Breast epithelium (tissue), 3 donors: Measurements from ENCODE around the gene RTN4R.

Experiments used
- POLR2A ChIP-seq: fragments of 450-650 bp; IDR thresholded peaks from one replicate; pipeline ENCODE4 v1.6.1; 2016; ENCODE audit warnings: antibody characterized with exemption, mild to moderate bottlenecking, moderate library complexity
- TF ChIP-seq, protein P1 (sequence below), 3 donors: fragments of 450-650 bp; IDR thresholded peaks; one replicate each; pipeline ENCODE4 v1.5.1; 2016 to 2017; ENCODE audit warnings: antibody characterized with exemption in 3 of 3, mild to moderate bottlenecking in 3 of 3, moderate library complexity in 3 of 3

DNA sequence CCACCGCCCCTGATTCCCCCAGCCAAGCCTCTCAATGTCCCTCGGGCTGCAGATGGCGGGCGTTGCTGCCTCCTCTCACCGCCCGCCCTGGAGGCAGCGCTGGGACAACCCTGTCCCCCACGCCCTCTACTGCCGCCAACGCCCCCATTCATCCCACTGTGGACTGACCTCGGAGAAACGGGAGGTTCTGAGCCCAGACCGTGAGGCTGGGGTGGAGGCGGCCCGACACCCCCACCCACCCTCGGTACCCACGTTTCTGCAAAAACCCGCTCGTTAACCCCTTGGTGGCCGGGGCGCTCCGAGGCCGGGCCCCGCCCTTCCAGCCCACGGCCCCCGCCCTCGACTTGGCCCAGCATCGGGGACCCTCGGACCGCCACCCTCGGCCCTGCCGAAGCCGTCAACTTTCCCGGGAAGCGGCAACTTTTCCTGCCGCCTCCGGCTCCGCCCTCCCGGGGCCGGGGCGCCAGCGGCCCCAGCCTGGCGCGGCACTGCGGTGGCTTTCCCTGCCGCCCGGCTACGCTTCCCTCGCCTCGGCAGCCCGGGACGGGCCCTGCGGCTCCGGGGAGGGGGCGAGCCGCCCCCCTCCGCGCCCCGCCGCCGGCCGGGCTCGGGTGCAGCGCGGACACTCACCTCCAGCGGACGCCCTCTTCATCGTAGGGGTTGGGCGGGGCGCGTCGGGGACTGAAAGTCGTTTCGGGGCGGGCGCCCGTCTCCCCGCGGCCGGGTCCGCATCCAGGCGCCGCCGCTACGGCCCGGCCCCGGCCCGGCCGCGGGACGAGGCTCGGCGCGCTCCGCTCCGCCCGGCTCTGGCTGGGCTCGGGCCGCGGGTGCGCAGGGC lies 458 bp downstream of the RTN4R start:
- TF ChIP-seq, protein P1, sequence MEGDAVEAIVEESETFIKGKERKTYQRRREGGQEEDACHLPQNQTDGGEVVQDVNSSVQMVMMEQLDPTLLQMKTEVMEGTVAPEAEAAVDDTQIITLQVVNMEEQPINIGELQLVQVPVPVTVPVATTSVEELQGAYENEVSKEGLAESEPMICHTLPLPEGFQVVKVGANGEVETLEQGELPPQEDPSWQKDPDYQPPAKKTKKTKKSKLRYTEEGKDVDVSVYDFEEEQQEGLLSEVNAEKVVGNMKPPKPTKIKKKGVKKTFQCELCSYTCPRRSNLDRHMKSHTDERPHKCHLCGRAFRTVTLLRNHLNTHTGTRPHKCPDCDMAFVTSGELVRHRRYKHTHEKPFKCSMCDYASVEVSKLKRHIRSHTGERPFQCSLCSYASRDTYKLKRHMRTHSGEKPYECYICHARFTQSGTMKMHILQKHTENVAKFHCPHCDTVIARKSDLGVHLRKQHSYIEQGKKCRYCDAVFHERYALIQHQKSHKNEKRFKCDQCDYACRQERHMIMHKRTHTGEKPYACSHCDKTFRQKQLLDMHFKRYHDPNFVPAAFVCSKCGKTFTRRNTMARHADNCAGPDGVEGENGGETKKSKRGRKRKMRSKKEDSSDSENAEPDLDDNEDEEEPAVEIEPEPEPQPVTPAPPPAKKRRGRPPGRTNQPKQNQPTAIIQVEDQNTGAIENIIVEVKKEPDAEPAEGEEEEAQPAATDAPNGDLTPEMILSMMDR (IDR thresholded peaks at IDR 0.05), result no peak
- no peak for TF ChIP-seq POLR2A
